ENCODE results near the gene RAP1GAP. TPM values are rescaled to one million over a fixed set of nuclear protein-coding genes. Genes with fewer than 3 reads are reported as not detected.

RAP1GAP gene
- total RNA-seq, 1 experiment from 2014 or later = 30.2 TPM

DNA sequence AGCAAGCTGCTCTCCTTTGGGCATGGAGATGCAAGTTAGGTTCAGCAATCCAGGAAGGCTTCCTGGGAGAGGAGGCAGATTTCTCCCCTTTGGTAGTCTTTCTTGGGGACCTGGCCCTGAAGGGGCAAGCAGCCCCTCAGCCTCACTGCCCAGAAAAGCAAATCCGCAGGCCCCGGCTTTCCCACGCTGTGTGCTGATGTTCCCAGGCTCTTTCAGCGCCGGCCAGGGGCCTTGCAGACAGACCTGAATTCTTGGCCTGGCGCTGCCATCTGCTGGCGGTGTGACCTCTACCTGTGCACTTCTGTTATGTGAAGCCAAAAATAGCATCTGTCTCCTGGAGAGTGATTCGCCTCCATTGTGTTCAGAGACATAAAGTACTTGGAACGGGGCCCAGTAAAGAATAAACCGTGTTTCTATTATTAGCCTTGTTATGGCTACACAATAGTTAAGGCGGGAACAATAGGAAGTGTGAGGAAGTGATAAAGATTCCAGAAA is 95.1 kb downstream of the RAP1GAP start:
- BruUV-seq (replicated peaks) = no TSS peak
- intact Hi-C loops (cut with micrococcal nuclease; ENCODE audit: unreplicated experiment) = loop anchor here (1.0 kb wide), 2 partner anchors 85 to 204 kb away; no protein-coding TSS in a partner anchor
- POLR2A ChIA-PET (ENCODE audit: unreplicated experiment) = no interaction called here
- H3K4me1 ChIP-seq (replicated peaks; ENCODE audit: insufficient read depth) = no peaks in the 10 kb centered on the region
- peak; percentile 42 to 68 for DNase-seq
- no peaks in the 10 kb centered on the region for H3K9me2 ChIP-seq (ENCODE audit: insufficient read depth)
- no peak overlapping the region for H3K27ac ChIP-seq
- no peak overlapping the region for H3K4me3 ChIP-seq
- TF ChIP-seq, protein P1, sequence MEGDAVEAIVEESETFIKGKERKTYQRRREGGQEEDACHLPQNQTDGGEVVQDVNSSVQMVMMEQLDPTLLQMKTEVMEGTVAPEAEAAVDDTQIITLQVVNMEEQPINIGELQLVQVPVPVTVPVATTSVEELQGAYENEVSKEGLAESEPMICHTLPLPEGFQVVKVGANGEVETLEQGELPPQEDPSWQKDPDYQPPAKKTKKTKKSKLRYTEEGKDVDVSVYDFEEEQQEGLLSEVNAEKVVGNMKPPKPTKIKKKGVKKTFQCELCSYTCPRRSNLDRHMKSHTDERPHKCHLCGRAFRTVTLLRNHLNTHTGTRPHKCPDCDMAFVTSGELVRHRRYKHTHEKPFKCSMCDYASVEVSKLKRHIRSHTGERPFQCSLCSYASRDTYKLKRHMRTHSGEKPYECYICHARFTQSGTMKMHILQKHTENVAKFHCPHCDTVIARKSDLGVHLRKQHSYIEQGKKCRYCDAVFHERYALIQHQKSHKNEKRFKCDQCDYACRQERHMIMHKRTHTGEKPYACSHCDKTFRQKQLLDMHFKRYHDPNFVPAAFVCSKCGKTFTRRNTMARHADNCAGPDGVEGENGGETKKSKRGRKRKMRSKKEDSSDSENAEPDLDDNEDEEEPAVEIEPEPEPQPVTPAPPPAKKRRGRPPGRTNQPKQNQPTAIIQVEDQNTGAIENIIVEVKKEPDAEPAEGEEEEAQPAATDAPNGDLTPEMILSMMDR (conservative IDR thresholded peaks at IDR 0.05) = peak; percentile 63
- TF ChIP-seq EZH2 (IDR thresholded peaks at IDR 0.05; ENCODE audit: low read depth) = no peak
- H3K36me3 ChIP-seq (ENCODE audit: low read depth) = no peaks in the 10 kb centered on the region
- no peaks in the 10 kb centered on the region for H3F3A ChIP-seq (ENCODE audit: insufficient read depth, low read depth)
- no peak overlapping the region for H2AFZ ChIP-seq
- H3K4me2 ChIP-seq = no peak overlapping the region
- no peaks in the 10 kb centered on the region for H3K9me3 ChIP-seq (ENCODE audit: insufficient read depth, low read depth)
- no peaks in the 10 kb centered on the region for H4K20me1 ChIP-seq (ENCODE audit: insufficient read depth)
- CTCF ChIA-PET = no interaction called here
- no peaks in the 10 kb centered on the region for H3K27me3 ChIP-seq (ENCODE audit: insufficient read depth, low read depth)
- no peaks in the 10 kb centered on the region for H3K79me2 ChIP-seq (ENCODE audit: low read depth)

DNA sequence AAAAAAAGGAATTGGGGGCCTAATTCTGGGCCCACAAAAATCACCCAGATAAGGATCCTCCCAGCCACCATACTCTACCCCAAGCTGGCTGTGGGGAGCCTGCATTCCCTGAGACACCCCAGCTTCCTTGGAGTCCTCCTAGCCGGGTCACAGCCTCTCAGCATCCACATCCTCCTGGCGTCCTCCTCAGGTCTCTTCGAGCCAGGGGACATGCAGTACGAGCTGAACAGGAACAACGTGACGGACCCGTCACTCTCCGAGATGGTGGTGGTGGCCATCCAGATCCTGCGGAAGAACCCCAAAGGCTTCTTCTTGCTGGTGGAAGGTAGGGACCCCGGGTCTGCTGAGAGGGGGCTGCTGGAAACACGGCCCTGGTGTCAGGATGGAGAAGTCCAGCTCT is 95.7 kb downstream of the RAP1GAP start:
- H3K27me3 ChIP-seq (ENCODE audit: insufficient read depth, low read depth) = no peaks in the 10 kb centered on the region
- no peaks in the 10 kb centered on the region for H3K79me2 ChIP-seq (ENCODE audit: low read depth)
- H3K9me2 ChIP-seq (ENCODE audit: insufficient read depth) = no peaks in the 10 kb centered on the region
- no TSS peak for BruUV-seq (replicated peaks)
- no peaks in the 10 kb centered on the region for H3K4me1 ChIP-seq (replicated peaks; ENCODE audit: insufficient read depth)
- DNase-seq = no peak
- no peaks in the 10 kb centered on the region for H3F3A ChIP-seq (ENCODE audit: insufficient read depth, low read depth)
- no peak overlapping the region for H3K4me2 ChIP-seq
- H3K36me3 ChIP-seq (ENCODE audit: low read depth) = no peaks in the 10 kb centered on the region
- H3K9me3 ChIP-seq (ENCODE audit: insufficient read depth, low read depth) = no peaks in the 10 kb centered on the region
- TF ChIP-seq EZH2 (IDR thresholded peaks at IDR 0.05; ENCODE audit: low read depth) = no peak
- TF ChIP-seq, protein P1 (conservative IDR thresholded peaks at IDR 0.05) = no peak
- no peaks in the 10 kb centered on the region for H4K20me1 ChIP-seq (ENCODE audit: insufficient read depth)
- ChIA-PET CTCF (no interaction called here), POLR2A (ENCODE audit: unreplicated experiment) (no interaction called here)
- H3K27ac ChIP-seq = no peak overlapping the region
- H2AFZ ChIP-seq = no peak overlapping the region
- intact Hi-C loops (cut with micrococcal nuclease; ENCODE audit: unreplicated experiment) = no loop called here
- H3K4me3 ChIP-seq = no peak overlapping the region

DNA sequence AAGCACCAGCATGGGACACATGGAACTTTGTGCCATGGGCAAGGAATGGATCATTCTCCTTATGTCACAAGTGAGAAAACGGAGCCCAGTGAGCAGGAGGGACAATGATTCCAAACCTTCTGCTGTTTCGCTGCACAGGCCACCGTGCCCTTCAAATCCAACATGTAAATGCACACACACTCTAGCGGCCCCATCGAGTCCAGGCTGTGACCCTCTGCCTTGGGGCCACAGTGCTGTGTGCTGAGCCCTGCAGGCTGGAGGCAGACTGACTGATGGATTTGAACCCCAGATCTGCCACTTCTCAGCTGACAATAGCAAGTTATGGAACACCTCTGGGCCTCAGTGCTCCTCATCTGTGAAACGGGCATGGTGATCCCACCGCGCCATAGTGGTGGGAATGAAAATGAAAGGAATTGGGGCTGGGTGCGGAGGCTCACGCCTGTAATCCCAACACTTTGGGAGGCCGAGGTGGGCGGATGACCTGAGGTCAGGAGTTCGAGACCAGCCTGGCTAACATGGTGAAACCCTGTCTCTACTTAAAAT is 96.4 kb downstream of the RAP1GAP start:
- H3K79me2 ChIP-seq (ENCODE audit: low read depth) = no peaks in the 10 kb centered on the region
- ChIA-PET POLR2A (ENCODE audit: unreplicated experiment) (no interaction called here), CTCF (no interaction called here)
- H3K4me1 ChIP-seq (replicated peaks; ENCODE audit: insufficient read depth) = no peaks in the 10 kb centered on the region
- intact Hi-C loops (cut with micrococcal nuclease; ENCODE audit: unreplicated experiment) = no loop called here
- H3K36me3 ChIP-seq (ENCODE audit: low read depth) = no peaks in the 10 kb centered on the region
- H4K20me1 ChIP-seq (ENCODE audit: insufficient read depth) = no peaks in the 10 kb centered on the region
- no TSS peak for BruUV-seq (replicated peaks)
- no peak for DNase-seq
- TF ChIP-seq, protein P1 (conservative IDR thresholded peaks at IDR 0.05) = no peak
- TF ChIP-seq EZH2 (IDR thresholded peaks at IDR 0.05; ENCODE audit: low read depth) = no peak
- H3K9me3 ChIP-seq (ENCODE audit: insufficient read depth, low read depth) = no peaks in the 10 kb centered on the region
- H3K4me2 ChIP-seq = no peak overlapping the region
- no peak overlapping the region for H3K4me3 ChIP-seq
- H3F3A ChIP-seq (ENCODE audit: insufficient read depth, low read depth) = no peaks in the 10 kb centered on the region
- no peaks in the 10 kb centered on the region for H3K9me2 ChIP-seq (ENCODE audit: insufficient read depth)
- no peak overlapping the region for H2AFZ ChIP-seq
- H3K27me3 ChIP-seq (ENCODE audit: insufficient read depth, low read depth) = no peaks in the 10 kb centered on the region
- H3K27ac ChIP-seq = no peak overlapping the region

Measured in PC-9 (cell line).